ENCODE data around the gene AMMECR1.
A peak's percentile ranks its signal among the peaks of the same experiment; 100 is the strongest.
"Not testable (repeated sequence)": the region's sequence is repeated elsewhere in the genome, so short reads cannot be mapped to it uniquely, and the experiment has no call there.

Gene AMMECR1

GRCh38 chrX:110317820-110318663 lies at the start of gene AMMECR1:
AMMECR1 (minus strand) TSS chrX:110318085; CDS start chrX:110318071, 14 bp downstream.
- no peaks in the 10 kb centered on the region for H3K27me3 ChIP-seq (ENCODE audit: control insufficient read depth in 1 of 2, insufficient read depth in 2 of 2, low read length in 2 of 2)
- peak within 1 kb of the TSS; percentile 72 to 74 for H3K9ac ChIP-seq (ENCODE audit: low read depth in 1 of 2, low read length in 2 of 2)
- H3K4me3 ChIP-seq (ENCODE audit: low read depth in 1 of 2, low read length in 2 of 2), result peak within 1 kb of the TSS; percentile 81 to 85
- H3K27ac ChIP-seq (ENCODE audit: low read depth, low read length), result peak within 1 kb of the TSS; percentile 66
- no peaks in the 10 kb centered on the region for H3K9me3 ChIP-seq (ENCODE audit: control insufficient read depth in 1 of 2, low read length in 2 of 2)
- no peaks in the 10 kb centered on the region for H3K4me1 ChIP-seq (ENCODE audit: control insufficient read depth in 1 of 2, insufficient read depth in 2 of 2, low read length in 2 of 2)
- no peaks in the 10 kb centered on the region for H3K36me3 ChIP-seq (ENCODE audit: control insufficient read depth in 1 of 2, insufficient read depth in 2 of 2, low read length in 2 of 2)

- Histone ChIP-seq H3K4me1 (ENCODE audit: control insufficient read depth in 1 of 2, insufficient read depth in 2 of 2, low read length in 2 of 2) (no peaks in the 10 kb centered on the region), H3K4me3 (ENCODE audit: low read depth in 1 of 2, low read length in 2 of 2) (no peak overlapping the region), H3K27me3 (ENCODE audit: control insufficient read depth in 1 of 2, insufficient read depth in 2 of 2, low read length in 2 of 2) (no peaks in the 10 kb centered on the region), H3K27ac (ENCODE audit: low read depth, low read length) (no peak overlapping the region), H3K9me3 (ENCODE audit: control insufficient read depth in 1 of 2, low read length in 2 of 2) (no peaks in the 10 kb centered on the region), H3K36me3 (ENCODE audit: control insufficient read depth in 1 of 2, insufficient read depth in 2 of 2, low read length in 2 of 2) (no peaks in the 10 kb centered on the region), H3K9ac (ENCODE audit: low read depth in 1 of 2, low read length in 2 of 2) (no peak overlapping the region)
These were observed 45.4 kb upstream of the AMMECR1 start for GRCh38 chrX:110363244-110363643.

GRCh38 chrX:110359273-110359672 lies 41.4 kb upstream of the AMMECR1 start:
- H3K27me3 ChIP-seq (ENCODE audit: control insufficient read depth in 1 of 2, insufficient read depth in 2 of 2, low read length in 2 of 2), result no peaks in the 10 kb centered on the region
- no peak overlapping the region for H3K4me3 ChIP-seq (ENCODE audit: low read depth in 1 of 2, low read length in 2 of 2)
- no peaks in the 10 kb centered on the region for H3K36me3 ChIP-seq (ENCODE audit: control insufficient read depth in 1 of 2, insufficient read depth in 2 of 2, low read length in 2 of 2)
- no peaks in the 10 kb centered on the region for H3K9me3 ChIP-seq (ENCODE audit: control insufficient read depth in 1 of 2, low read length in 2 of 2)
- no peaks in the 10 kb centered on the region for H3K4me1 ChIP-seq (ENCODE audit: control insufficient read depth in 1 of 2, insufficient read depth in 2 of 2, low read length in 2 of 2)
- no peak overlapping the region for H3K27ac ChIP-seq (ENCODE audit: low read depth, low read length)
- no peak overlapping the region for H3K9ac ChIP-seq (ENCODE audit: low read depth in 1 of 2, low read length in 2 of 2)

- H3K4me3 ChIP-seq (ENCODE audit: low read depth in 1 of 2, low read length in 2 of 2), result no peak within 1 kb of the TSS
These were observed 40.7 kb upstream of the AMMECR1 start, which contains the start of gene RTL9 for GRCh38 chrX:110358548-110358947. RTL9 (plus strand) TSS chrX:110358848; CDS start chrX:110450618, 91,770 bp downstream.

GRCh38 chrX:110346681-110347080 lies 28.8 kb upstream of the AMMECR1 start:
- H3K4me1 ChIP-seq (ENCODE audit: control insufficient read depth in 1 of 2, insufficient read depth in 2 of 2, low read length in 2 of 2), result no peaks in the 10 kb centered on the region
- no peak overlapping the region for H3K27ac ChIP-seq (ENCODE audit: low read depth, low read length)
- H3K9me3 ChIP-seq (ENCODE audit: control insufficient read depth in 1 of 2, low read length in 2 of 2), result no peaks in the 10 kb centered on the region
- H3K36me3 ChIP-seq (ENCODE audit: control insufficient read depth in 1 of 2, insufficient read depth in 2 of 2, low read length in 2 of 2), result no peaks in the 10 kb centered on the region
- no peak overlapping the region for H3K9ac ChIP-seq (ENCODE audit: low read depth in 1 of 2, low read length in 2 of 2)
- H3K27me3 ChIP-seq (ENCODE audit: control insufficient read depth in 1 of 2, insufficient read depth in 2 of 2, low read length in 2 of 2), result no peaks in the 10 kb centered on the region
- no peak overlapping the region for H3K4me3 ChIP-seq (ENCODE audit: low read depth in 1 of 2, low read length in 2 of 2)

More at GRCh38 chrX:110358548-110358947, 40.7 kb upstream of the AMMECR1 start, which contains the start of gene RTL9:
- H3K27ac ChIP-seq (ENCODE audit: low read depth, low read length), result no peak within 1 kb of the TSS
- H3K9ac ChIP-seq (ENCODE audit: low read depth in 1 of 2, low read length in 2 of 2), result no peak within 1 kb of the TSS
- no peaks in the 10 kb centered on the region for H3K36me3 ChIP-seq (ENCODE audit: control insufficient read depth in 1 of 2, insufficient read depth in 2 of 2, low read length in 2 of 2)
- no peaks in the 10 kb centered on the region for H3K27me3 ChIP-seq (ENCODE audit: control insufficient read depth in 1 of 2, insufficient read depth in 2 of 2, low read length in 2 of 2)
- no peaks in the 10 kb centered on the region for H3K9me3 ChIP-seq (ENCODE audit: control insufficient read depth in 1 of 2, low read length in 2 of 2)
- no peaks in the 10 kb centered on the region for H3K4me1 ChIP-seq (ENCODE audit: control insufficient read depth in 1 of 2, insufficient read depth in 2 of 2, low read length in 2 of 2)

GRCh38 chrX:110341189-110342035 lies 23.5 kb upstream of the AMMECR1 start:
- H3K4me3 ChIP-seq (ENCODE audit: low read depth in 1 of 2, low read length in 2 of 2), result no peak overlapping the region
- no peaks in the 10 kb centered on the region for H3K9me3 ChIP-seq (ENCODE audit: control insufficient read depth in 1 of 2, low read length in 2 of 2)
- no peaks in the 10 kb centered on the region for H3K27me3 ChIP-seq (ENCODE audit: control insufficient read depth in 1 of 2, insufficient read depth in 2 of 2, low read length in 2 of 2)
- H3K4me1 ChIP-seq (ENCODE audit: control insufficient read depth in 1 of 2, insufficient read depth in 2 of 2, low read length in 2 of 2), result no peaks in the 10 kb centered on the region
- H3K9ac ChIP-seq (ENCODE audit: low read depth in 1 of 2, low read length in 2 of 2), result no peak overlapping the region
- no peaks in the 10 kb centered on the region for H3K36me3 ChIP-seq (ENCODE audit: control insufficient read depth in 1 of 2, insufficient read depth in 2 of 2, low read length in 2 of 2)
- H3K27ac ChIP-seq (ENCODE audit: low read depth, low read length), result no peak overlapping the region

GRCh38 chrX:110338935-110339334 lies 21.1 kb upstream of the AMMECR1 start:
- H3K27me3 ChIP-seq (ENCODE audit: control insufficient read depth in 1 of 2, insufficient read depth in 2 of 2, low read length in 2 of 2), result no peaks in the 10 kb centered on the region
- no peak overlapping the region for H3K9ac ChIP-seq (ENCODE audit: low read depth in 1 of 2, low read length in 2 of 2)
- H3K27ac ChIP-seq (ENCODE audit: low read depth, low read length), result no peak overlapping the region
- H3K36me3 ChIP-seq (ENCODE audit: control insufficient read depth in 1 of 2, insufficient read depth in 2 of 2, low read length in 2 of 2), result no peaks in the 10 kb centered on the region
- H3K4me1 ChIP-seq (ENCODE audit: control insufficient read depth in 1 of 2, insufficient read depth in 2 of 2, low read length in 2 of 2), result no peaks in the 10 kb centered on the region
- H3K9me3 ChIP-seq (ENCODE audit: control insufficient read depth in 1 of 2, low read length in 2 of 2), result no peaks in the 10 kb centered on the region
- no peak overlapping the region for H3K4me3 ChIP-seq (ENCODE audit: low read depth in 1 of 2, low read length in 2 of 2)

GRCh38 chrX:110333458-110333857 lies 15.6 kb upstream of the AMMECR1 start:
- not testable (repeated sequence) for H3K4me3 ChIP-seq (ENCODE audit: low read depth in 1 of 2, low read length in 2 of 2)

GRCh38 chrX:110331444-110332030 lies 13.7 kb upstream of the AMMECR1 start:
- Histone ChIP-seq H3K27me3 (ENCODE audit: control insufficient read depth in 1 of 2, insufficient read depth in 2 of 2, low read length in 2 of 2) (no peaks in the 10 kb centered on the region), H3K9ac (ENCODE audit: low read depth in 1 of 2, low read length in 2 of 2) (no peak overlapping the region), H3K9me3 (ENCODE audit: control insufficient read depth in 1 of 2, low read length in 2 of 2) (no peaks in the 10 kb centered on the region), H3K27ac (ENCODE audit: low read depth, low read length) (no peak overlapping the region), H3K36me3 (ENCODE audit: control insufficient read depth in 1 of 2, insufficient read depth in 2 of 2, low read length in 2 of 2) (no peaks in the 10 kb centered on the region), H3K4me1 (ENCODE audit: control insufficient read depth in 1 of 2, insufficient read depth in 2 of 2, low read length in 2 of 2) (no peaks in the 10 kb centered on the region), H3K4me3 (ENCODE audit: low read depth in 1 of 2, low read length in 2 of 2) (no peak overlapping the region)

More at GRCh38 chrX:110333458-110333857, 15.6 kb upstream of the AMMECR1 start:
- H3K27me3 ChIP-seq (ENCODE audit: control insufficient read depth in 1 of 2, insufficient read depth in 2 of 2, low read length in 2 of 2); H3K4me1 ChIP-seq (ENCODE audit: control insufficient read depth in 1 of 2, insufficient read depth in 2 of 2, low read length in 2 of 2); H3K36me3 ChIP-seq (ENCODE audit: control insufficient read depth in 1 of 2, insufficient read depth in 2 of 2, low read length in 2 of 2); H3K27ac ChIP-seq (ENCODE audit: low read depth, low read length); H3K9ac ChIP-seq (ENCODE audit: low read depth in 1 of 2, low read length in 2 of 2); H3K9me3 ChIP-seq (ENCODE audit: control insufficient read depth in 1 of 2, low read length in 2 of 2): not testable (repeated sequence)

GRCh38 chrX:110328613-110329012 lies 10.7 kb upstream of the AMMECR1 start:
- H3K4me1 ChIP-seq (ENCODE audit: control insufficient read depth in 1 of 2, insufficient read depth in 2 of 2, low read length in 2 of 2); H3K36me3 ChIP-seq (ENCODE audit: control insufficient read depth in 1 of 2, insufficient read depth in 2 of 2, low read length in 2 of 2); H3K27ac ChIP-seq (ENCODE audit: low read depth, low read length); H3K27me3 ChIP-seq (ENCODE audit: control insufficient read depth in 1 of 2, insufficient read depth in 2 of 2, low read length in 2 of 2); H3K9ac ChIP-seq (ENCODE audit: low read depth in 1 of 2, low read length in 2 of 2); H3K4me3 ChIP-seq (ENCODE audit: low read depth in 1 of 2, low read length in 2 of 2); H3K9me3 ChIP-seq (ENCODE audit: control insufficient read depth in 1 of 2, low read length in 2 of 2): not testable (repeated sequence)
